HepG2 (cell line): ENCODE measurements around the gene ABHD17A. TPM values are rescaled to one million over a fixed set of nuclear protein-coding genes. Genes with fewer than 3 reads are reported as not detected.

Experiments used
- ARID2 ChIP-seq: sonication (generic); formaldehyde crosslinking; IDR thresholded peaks from 2 replicates; pipeline ENCODE4 v1.8.1; 2022; ENCODE audit warnings: mild to moderate bottlenecking, missing genetic modification reagents, borderline replicate concordance
- ARNTL ChIP-seq: sonication (generic); formaldehyde crosslinking; IDR thresholded peaks from 2 replicates; pipeline ENCODE4 v1.4.0; 2020; ENCODE audit warnings: mild to moderate bottlenecking, missing genetic modification reagents
- ATF7 ChIP-seq, 2 experiments: fragments of 450-650 bp in 1 of 2; sonication (generic) in 1 of 2; formaldehyde crosslinking in 1 of 2; IDR thresholded peaks; 2 replicates each; pipeline versions ENCODE4 v1.4.0 to v1.6.1; 2016 to 2020; ENCODE audit warnings: antibody characterized with exemption in 1 of 2, mild to moderate bottlenecking in 1 of 2, missing genetic modification reagents in 1 of 2
- CCDC6 ChIP-seq: sonication (generic); formaldehyde crosslinking; IDR thresholded peaks from 2 replicates; pipeline ENCODE4 v1.8.1; 2022; ENCODE audit warnings: mild to moderate bottlenecking, missing genetic modification reagents, moderate library complexity
- GABPA ChIP-seq, 2 experiments: IDR thresholded peaks; 2 replicates each; pipeline ENCODE4 v1.6.1; 2011 to 2016; ENCODE audit warnings: low read depth in 2 of 2, low read length in 1 of 2, missing biosample characterization in 1 of 2, missing genetic modification characterization in 1 of 2
- HNRNPL ChIP-seq: fragments of 200-400 bp; formaldehyde crosslinking; IDR thresholded peaks from 2 replicates; pipeline ENCODE4 v1.6.1; 2017; ENCODE audit warnings: mild to moderate bottlenecking, low read depth, low read length
- NFKBIZ ChIP-seq: IDR thresholded peaks from 2 replicates; pipeline ENCODE4 v1.6.1; 2018; ENCODE audit warnings: missing genetic modification reagents, missing compliant biosample characterization
- SATB2 ChIP-seq: sonication (generic); formaldehyde crosslinking; IDR thresholded peaks from 2 replicates; pipeline ENCODE4 v1.5.0; 2020; ENCODE audit warnings: missing genetic modification reagents
- ZBTB38 ChIP-seq: sonication (generic); formaldehyde crosslinking; IDR thresholded peaks from 2 replicates; pipeline ENCODE4 v1.5.1; 2020; ENCODE audit warnings: mild to moderate bottlenecking, missing genetic modification reagents
- ZSCAN29 ChIP-seq: sonication (generic); formaldehyde crosslinking; conservative IDR thresholded peaks from 2 replicates; pipeline ENCODE4 v1.4.0; 2020; ENCODE audit warnings: mild to moderate bottlenecking, missing genetic modification reagents
- polyA plus RNA-seq, 8 experiments: library from polyadenylated mRNA; depleted of rRNA in 3 of 8; stranded (reverse) in 7 of 8; unstranded in 1 of 8; fragments of >200 nt; fragmentation: Illumina TruSeq in 4 of 8; extraction: Trizol in 4 of 8; gene quantifications; 2 replicates each; pipeline versions ENCODE4 v1.2.1 to v1.2.3, GENCODE V29; 2011 to 2016; ENCODE audit warnings: low read depth in 4 of 8, missing spikeins in 1 of 8, mixed read lengths in 1 of 8; ENCODE audit not compliant: insufficient read depth in 1 of 8
- total RNA-seq, 5 experiments: library from RNA; depleted of rRNA; stranded (reverse); fragments of >200 nt; fragmentation: Illumina TruSeq; extraction: Trizol; gene quantifications; 2 replicates each; pipeline ENCODE4 v1.2.3, GENCODE V29; 2016; ENCODE audit warnings: low read depth in 1 of 5
- TF ChIP-seq, protein P1 (sequence below): sonication (generic); formaldehyde crosslinking; IDR thresholded peaks from 2 replicates; pipeline ENCODE4 v1.9.0; 2021; ENCODE audit warnings: missing genetic modification reagents, borderline replicate concordance
- TF ChIP-seq, protein P2 (sequence below): sonication (generic); formaldehyde crosslinking; IDR thresholded peaks from 2 replicates; pipeline ENCODE4 v1.5.0; 2020; ENCODE audit warnings: missing genetic modification reagents, mild to moderate bottlenecking, borderline replicate concordance
- TF ChIP-seq, protein P3 (sequence below): IDR thresholded peaks from 2 replicates; pipeline ENCODE4 v1.6.1; 2016; ENCODE audit warnings: missing biosample characterization, missing genetic modification reagents, low read depth
- TF ChIP-seq, protein P4 (sequence below): sonication (generic); formaldehyde crosslinking; IDR thresholded peaks from 2 replicates; pipeline ENCODE4 v1.5.1; 2020; ENCODE audit warnings: missing genetic modification reagents, mild to moderate bottlenecking, borderline replicate concordance
- TF ChIP-seq, protein P5 (sequence below): sonication (generic); formaldehyde crosslinking; IDR thresholded peaks from 2 replicates; pipeline ENCODE4 v1.8.0; 2022; ENCODE audit warnings: mild to moderate bottlenecking, missing genetic modification reagents, borderline replicate concordance

Gene ABHD17A
- total and polyA plus RNA-seq, 2 of the 13 experiments (the other 11 are each of a cell fraction or from before 2014, with no cell fraction given): 27.7 to 40.8 TPM

DNA sequence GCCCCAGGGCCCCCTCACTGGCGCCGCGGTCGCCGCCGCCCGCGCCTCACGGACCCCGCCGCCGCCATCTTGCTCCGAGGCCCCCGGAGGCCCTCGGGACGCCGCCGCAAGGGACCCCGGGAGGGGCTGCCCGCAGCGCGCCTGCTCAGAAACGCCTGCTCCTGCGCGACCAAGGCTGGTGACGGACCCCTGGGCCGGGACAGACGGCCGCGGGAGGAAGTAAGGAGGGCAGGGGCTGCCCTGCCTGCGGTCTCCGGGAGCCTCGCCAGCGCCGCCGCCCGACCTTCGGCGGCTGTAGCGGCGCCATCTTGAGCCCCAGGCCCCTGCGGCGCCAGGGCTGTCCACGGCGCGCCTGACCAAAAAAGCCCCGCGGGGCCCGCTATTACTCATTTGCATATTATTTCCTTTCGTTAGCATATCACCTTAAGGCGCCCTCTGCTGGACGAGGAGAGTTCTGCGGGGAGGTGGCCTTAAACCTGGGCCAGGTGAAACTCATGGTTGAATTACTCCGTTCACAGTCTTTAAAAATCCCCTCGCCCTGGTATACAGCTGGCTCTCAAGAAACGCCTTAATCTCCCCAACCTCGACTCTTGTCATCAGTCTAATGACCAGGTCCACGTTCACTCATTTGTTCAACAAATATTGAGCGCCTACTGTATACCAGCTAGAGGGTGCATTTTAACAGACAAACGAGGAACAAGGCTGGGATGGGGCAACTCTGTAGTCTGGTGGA is 36.7 kb downstream of the ABHD17A start, which contains the start of gene REXO1 (continued):
- TF ChIP-seq, protein P1, sequence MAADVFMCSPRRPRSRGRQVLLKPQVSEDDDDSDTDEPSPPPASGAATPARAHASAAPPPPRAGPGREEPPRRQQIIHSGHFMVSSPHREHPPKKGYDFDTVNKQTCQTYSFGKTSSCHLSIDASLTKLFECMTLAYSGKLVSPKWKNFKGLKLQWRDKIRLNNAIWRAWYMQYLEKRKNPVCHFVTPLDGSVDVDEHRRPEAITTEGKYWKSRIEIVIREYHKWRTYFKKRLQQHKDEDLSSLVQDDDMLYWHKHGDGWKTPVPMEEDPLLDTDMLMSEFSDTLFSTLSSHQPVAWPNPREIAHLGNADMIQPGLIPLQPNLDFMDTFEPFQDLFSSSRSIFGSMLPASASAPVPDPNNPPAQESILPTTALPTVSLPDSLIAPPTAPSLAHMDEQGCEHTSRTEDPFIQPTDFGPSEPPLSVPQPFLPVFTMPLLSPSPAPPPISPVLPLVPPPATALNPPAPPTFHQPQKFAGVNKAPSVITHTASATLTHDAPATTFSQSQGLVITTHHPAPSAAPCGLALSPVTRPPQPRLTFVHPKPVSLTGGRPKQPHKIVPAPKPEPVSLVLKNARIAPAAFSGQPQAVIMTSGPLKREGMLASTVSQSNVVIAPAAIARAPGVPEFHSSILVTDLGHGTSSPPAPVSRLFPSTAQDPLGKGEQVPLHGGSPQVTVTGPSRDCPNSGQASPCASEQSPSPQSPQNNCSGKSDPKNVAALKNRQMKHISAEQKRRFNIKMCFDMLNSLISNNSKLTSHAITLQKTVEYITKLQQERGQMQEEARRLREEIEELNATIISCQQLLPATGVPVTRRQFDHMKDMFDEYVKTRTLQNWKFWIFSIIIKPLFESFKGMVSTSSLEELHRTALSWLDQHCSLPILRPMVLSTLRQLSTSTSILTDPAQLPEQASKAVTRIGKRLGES (CRISPR knock-in tag): no peak
- TF ChIP-seq ATF7 (IDR thresholded peaks at IDR 0.05) (no peak), ATF7 (CRISPR knock-in tag; IDR thresholded peaks at IDR 0.05) (no peak), CCDC6 (CRISPR knock-in tag) (0 out of 2 replicates have a peak, but pooled peaks have one; percentile 45), ARNTL (CRISPR knock-in tag) (no peak; the same call in 1 of the 2 replicates), SATB2 (CRISPR knock-in tag) (no peak), ZBTB38 (0 out of 2 replicates have a peak, but pooled peaks have one; percentile 28), ZSCAN29 (CRISPR knock-in tag) (no peak), NFKBIZ (CRISPR knock-in tag) (0 out of 2 replicates have a peak, but pooled peaks have one; percentile 20), HNRNPL (no peak), GABPA (IDR thresholded peaks at IDR 0.05; ENCODE audit: low read depth, low read length) (no peak), GABPA (CRISPR knock-in tag; IDR thresholded peaks at IDR 0.05; ENCODE audit: low read depth) (no peak), ARID2 (CRISPR knock-in tag) (no peak)
- TF ChIP-seq, protein P2, sequence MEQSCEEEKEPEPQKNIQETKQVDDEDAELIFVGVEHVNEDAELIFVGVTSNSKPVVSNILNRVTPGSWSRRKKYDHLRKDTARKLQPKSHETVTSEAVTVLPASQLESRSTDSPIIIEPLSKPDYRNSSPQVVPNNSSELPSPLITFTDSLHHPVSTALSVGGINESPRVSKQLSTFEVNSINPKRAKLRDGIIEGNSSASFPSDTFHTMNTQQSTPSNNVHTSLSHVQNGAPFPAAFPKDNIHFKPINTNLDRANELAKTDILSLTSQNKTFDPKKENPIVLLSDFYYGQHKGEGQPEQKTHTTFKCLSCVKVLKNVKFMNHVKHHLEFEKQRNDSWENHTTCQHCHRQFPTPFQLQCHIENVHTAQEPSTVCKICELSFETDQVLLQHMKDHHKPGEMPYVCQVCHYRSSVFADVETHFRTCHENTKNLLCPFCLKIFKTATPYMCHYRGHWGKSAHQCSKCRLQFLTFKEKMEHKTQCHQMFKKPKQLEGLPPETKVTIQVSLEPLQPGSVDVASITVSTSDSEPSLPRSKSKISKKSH (CRISPR knock-in tag): no peak
- TF ChIP-seq, protein P3, sequence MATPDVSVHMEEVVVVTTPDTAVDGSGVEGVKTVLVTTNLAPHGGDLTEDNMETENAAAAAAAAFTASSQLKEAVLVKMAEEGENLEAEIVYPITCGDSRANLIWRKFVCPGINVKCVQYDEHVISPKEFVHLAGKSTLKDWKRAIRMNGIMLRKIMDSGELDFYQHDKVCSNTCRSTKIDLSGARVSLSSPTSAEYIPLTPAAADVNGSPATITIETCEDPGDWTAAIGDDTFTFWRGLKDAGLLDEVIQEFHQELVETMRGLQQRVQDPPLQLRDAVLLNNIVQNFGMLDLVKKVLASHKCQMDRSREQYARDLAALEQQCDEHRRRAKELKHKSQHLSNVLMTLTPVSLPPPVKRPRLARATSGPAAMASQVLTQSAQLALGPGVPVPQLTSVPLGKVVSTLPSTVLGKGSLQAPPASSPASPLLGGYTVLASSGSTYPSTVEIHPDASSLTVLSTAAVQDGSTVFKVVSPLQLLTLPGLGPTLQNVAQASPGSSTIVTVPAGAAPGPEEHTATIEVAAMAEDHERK (CRISPR knock-in tag): no peak
- TF ChIP-seq, protein P4, sequence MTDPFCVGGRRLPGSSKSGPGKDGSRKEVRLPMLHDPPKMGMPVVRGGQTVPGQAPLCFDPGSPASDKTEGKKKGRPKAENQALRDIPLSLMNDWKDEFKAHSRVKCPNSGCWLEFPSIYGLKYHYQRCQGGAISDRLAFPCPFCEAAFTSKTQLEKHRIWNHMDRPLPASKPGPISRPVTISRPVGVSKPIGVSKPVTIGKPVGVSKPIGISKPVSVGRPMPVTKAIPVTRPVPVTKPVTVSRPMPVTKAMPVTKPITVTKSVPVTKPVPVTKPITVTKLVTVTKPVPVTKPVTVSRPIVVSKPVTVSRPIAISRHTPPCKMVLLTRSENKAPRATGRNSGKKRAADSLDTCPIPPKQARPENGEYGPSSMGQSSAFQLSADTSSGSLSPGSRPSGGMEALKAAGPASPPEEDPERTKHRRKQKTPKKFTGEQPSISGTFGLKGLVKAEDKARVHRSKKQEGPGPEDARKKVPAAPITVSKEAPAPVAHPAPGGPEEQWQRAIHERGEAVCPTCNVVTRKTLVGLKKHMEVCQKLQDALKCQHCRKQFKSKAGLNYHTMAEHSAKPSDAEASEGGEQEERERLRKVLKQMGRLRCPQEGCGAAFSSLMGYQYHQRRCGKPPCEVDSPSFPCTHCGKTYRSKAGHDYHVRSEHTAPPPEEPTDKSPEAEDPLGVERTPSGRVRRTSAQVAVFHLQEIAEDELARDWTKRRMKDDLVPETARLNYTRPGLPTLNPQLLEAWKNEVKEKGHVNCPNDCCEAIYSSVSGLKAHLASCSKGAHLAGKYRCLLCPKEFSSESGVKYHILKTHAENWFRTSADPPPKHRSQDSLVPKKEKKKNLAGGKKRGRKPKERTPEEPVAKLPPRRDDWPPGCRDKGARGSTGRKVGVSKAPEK (CRISPR knock-in tag): no peak
- TF ChIP-seq, protein P5, sequence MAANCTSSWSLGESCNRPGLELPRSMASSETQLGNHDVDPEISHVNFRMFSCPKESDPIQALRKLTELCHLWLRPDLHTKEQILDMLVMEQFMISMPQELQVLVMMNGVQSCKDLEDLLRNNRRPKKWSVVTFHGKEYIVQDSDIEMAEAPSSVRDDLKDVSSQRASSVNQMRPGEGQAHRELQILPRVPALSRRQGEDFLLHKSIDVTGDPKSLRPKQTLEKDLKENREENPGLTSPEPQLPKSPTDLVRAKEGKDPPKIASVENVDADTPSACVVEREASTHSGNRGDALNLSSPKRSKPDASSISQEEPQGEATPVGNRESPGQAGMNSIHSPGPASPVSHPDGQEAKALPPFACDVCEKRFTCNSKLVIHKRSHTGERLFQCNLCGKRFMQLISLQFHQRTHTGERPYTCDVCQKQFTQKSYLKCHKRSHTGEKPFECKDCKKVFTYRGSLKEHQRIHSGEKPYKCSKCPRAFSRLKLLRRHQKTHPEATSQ (CRISPR knock-in tag): no peak
